Keratinocyte (primary cell): ENCODE results near the gene RPUSD4. TPM values are rescaled to one million over a fixed set of nuclear protein-coding genes. Genes with fewer than 3 reads are reported as not detected.

Experiments
- DNase-seq: peaks from one replicate; pipeline ENCODE4 v3.0.0-alpha.2; 2011; ENCODE audit warnings: low read depth, missing footprints, low spot score
- FAIRE-seq: peaks from 2 replicates; lab custom pipeline; 2011; peaks lifted over from hg19 to GRCh38; lab: Jason Lieb, UNC
- H2AFZ ChIP-seq: 2 replicates; pipeline ENCODE4 v1.6.0; 2012; ENCODE audit warnings: low read length, control low read depth, inconsistent platforms; ENCODE audit not compliant: control insufficient read depth
- H3K27ac ChIP-seq: 2 replicates; pipeline ENCODE4 v1.5.1; 2011; ENCODE audit warnings: low read length; ENCODE audit not compliant: control insufficient read depth, insufficient read depth
- H3K27me3 ChIP-seq: 3 replicates; pipeline ENCODE4 v1.6.0; 2011; ENCODE audit warnings: low read length; ENCODE audit not compliant: control insufficient read depth, insufficient read depth; ENCODE audit errors: extremely low read depth
- H3K36me3 ChIP-seq, 2 experiments: 2 replicates in 1 of 2; 3 replicates in 1 of 2; pipeline ENCODE4 v1.5.1; 2011; ENCODE audit warnings: low read length in 2 of 2, mild to moderate bottlenecking in 1 of 2; ENCODE audit not compliant: control insufficient read depth in 2 of 2, insufficient read depth in 2 of 2; ENCODE audit errors: extremely low read depth in 1 of 2
- H3K4me1 ChIP-seq: 3 replicates; pipeline ENCODE4 v1.5.1; 2011; ENCODE audit warnings: low read length; ENCODE audit not compliant: control insufficient read depth, insufficient read depth; ENCODE audit errors: extremely low read depth
- H3K4me2 ChIP-seq: 3 replicates; pipeline ENCODE4 v1.6.0; 2011; ENCODE audit warnings: low read depth, low read length; ENCODE audit not compliant: control insufficient read depth, insufficient read depth; ENCODE audit errors: extremely low read depth
- H3K4me3 ChIP-seq, 3 experiments: fragments of 200-600 bp in 1 of 3; sonication (generic) in 1 of 3; 2 replicates in 2 of 3; 3 replicates in 1 of 3; pipeline ENCODE4 v1.5.1; 2011 to 2016; ENCODE audit warnings: low read length in 3 of 3, mild to moderate bottlenecking in 3 of 3, control low read depth in 2 of 3, inconsistent platforms in 1 of 3, low read depth in 1 of 3, mixed read lengths in 1 of 3, mixed run types in 1 of 3, moderate library complexity in 1 of 3; ENCODE audit not compliant: control insufficient read depth in 2 of 3, insufficient read depth in 2 of 3; ENCODE audit errors: extremely low read depth in 1 of 3
- H3K79me2 ChIP-seq: 2 replicates; pipeline ENCODE4 v1.6.0; 2012; ENCODE audit warnings: low read length; ENCODE audit not compliant: control insufficient read depth, insufficient read depth
- H3K9ac ChIP-seq: 3 replicates; pipeline ENCODE4 v1.6.0; 2011; ENCODE audit warnings: low read length; ENCODE audit not compliant: control insufficient read depth, insufficient read depth; ENCODE audit errors: extremely low read depth
- H3K9me1 ChIP-seq: 3 replicates; pipeline ENCODE4 v1.6.0; 2011; ENCODE audit warnings: low read length; ENCODE audit not compliant: control insufficient read depth, insufficient read depth; ENCODE audit errors: extremely low read depth
- H3K9me3 ChIP-seq: 2 replicates; pipeline ENCODE4 v1.5.1; 2012; ENCODE audit warnings: low read depth, low read length; ENCODE audit not compliant: control insufficient read depth
- H4K20me1 ChIP-seq: 3 replicates; pipeline ENCODE4 v1.6.0; 2011; ENCODE audit warnings: low read length; ENCODE audit not compliant: control insufficient read depth, insufficient read depth; ENCODE audit errors: extremely low read depth
- CTCF ChIP-seq, 3 experiments: IDR thresholded peaks in 1 of 3; conservative IDR thresholded peaks in 1 of 3; optimal IDR thresholded peaks in 1 of 3; 2 replicates in 2 of 3; 3 replicates in 1 of 3; pipeline versions ENCODE3 to v1.5.1; 2011; ENCODE audit warnings: low read length in 3 of 3, mild to moderate bottlenecking in 3 of 3, moderate library complexity in 2 of 3, control low read depth in 1 of 3, inconsistent platforms in 1 of 3; ENCODE audit not compliant: insufficient read depth in 2 of 3; ENCODE audit errors: extremely low read depth in 1 of 3
- EZH2 ChIP-seq: IDR thresholded peaks from one replicate; pipeline ENCODE4 v1.6.1; 2012; ENCODE audit warnings: inconsistent platforms, mild to moderate bottlenecking, low read length, moderate library complexity
- dilution Hi-C: fragments of 300-500 bp; cut with MboI; formaldehyde crosslinking; loops from one replicate; pipeline ENCODE4 v1.7.0; 2020; ENCODE audit warnings: low sequenced_read_pairs; ENCODE audit not compliant: extremely low pct_ligation_motif_present
- polyA plus RNA-seq, 5 experiments: library from polyadenylated mRNA; depleted of rRNA in 3 of 5; stranded (reverse) in 3 of 5; stranded (forward) in 1 of 5; unstranded in 1 of 5; fragments of >200 nt; gene quantifications; 1 replicate in 1 of 5; 2 replicates in 3 of 5; 3 replicates in 1 of 5; pipeline versions ENCODE4 v1.2.1 to v1.2.3, GENCODE V29; 2011 to 2012; ENCODE audit warnings: missing spikeins in 2 of 5, low read depth in 1 of 5, low replicate concordance in 1 of 5

RPUSD4 gene
- polyA plus RNA-seq, 1 donor (not counting 4 experiments of a cell fraction or from before 2014, with no cell fraction given) = 23.8 TPM

GRCh38 chr11:126188332-126189108 is 22.9 kb downstream of the RPUSD4 start:
- no peak overlapping the region for H3K9ac ChIP-seq
- H3K79me2 ChIP-seq = no peaks in the 10 kb centered on the region
- no peaks in the 10 kb centered on the region for H3K9me3 ChIP-seq
- H3K36me3 ChIP-seq = peaks cover 5 to 10% of the 10 kb centered on the region in 2 experiments
- dilution Hi-C loops = no loop called here
- H4K20me1 ChIP-seq = no peaks in the 10 kb centered on the region
- no peak overlapping the region for H3K4me2 ChIP-seq
- H3K4me1 ChIP-seq = peaks cover 9% of the 10 kb centered on the region
- TF ChIP-seq EZH2 (no peak), CTCF (optimal IDR thresholded peaks at IDR 0.05 in 1 of 3, IDR thresholded peaks at IDR 0.05 in 1 of 3, conservative IDR thresholded peaks at IDR 0.05 in 1 of 3; ENCODE audit: extremely low read depth in 1 of 3, insufficient read depth in 2 of 3, low read length in 3 of 3) (no peak)
- no peaks in the 10 kb centered on the region for H3K27me3 ChIP-seq
- H2AFZ ChIP-seq = no peak overlapping the region
- H3K4me3 ChIP-seq = no peak overlapping the region
- DNase-seq (no peak), FAIRE-seq (no peak)
- H3K27ac ChIP-seq = no peak overlapping the region
- H3K9me1 ChIP-seq = no peaks in the 10 kb centered on the region

- dilution Hi-C loops = no loop called here
- DNase-seq = no peak
- no peaks in the 10 kb centered on the region for H4K20me1 ChIP-seq
- H3K4me1 ChIP-seq = peaks cover 9% of the 10 kb centered on the region
- H3K9me1 ChIP-seq = no peaks in the 10 kb centered on the region
- H3K9me3 ChIP-seq = no peaks in the 10 kb centered on the region
- H3K79me2 ChIP-seq = no peaks in the 10 kb centered on the region
- H3K4me2 ChIP-seq = no peak overlapping the region
- H3K27ac ChIP-seq = no peak overlapping the region
- H2AFZ ChIP-seq = no peak overlapping the region
- H3K4me3 ChIP-seq = no peak overlapping the region
- FAIRE-seq = no peak
- TF ChIP-seq CTCF (optimal IDR thresholded peaks at IDR 0.05 in 1 of 3, IDR thresholded peaks at IDR 0.05 in 1 of 3, conservative IDR thresholded peaks at IDR 0.05 in 1 of 3; ENCODE audit: extremely low read depth in 1 of 3, insufficient read depth in 2 of 3, low read length in 3 of 3) (no peak), EZH2 (no peak)
- H3K36me3 ChIP-seq = peaks cover under 1 to 2% of the 10 kb centered on the region in 2 experiments
- no peaks in the 10 kb centered on the region for H3K27me3 ChIP-seq
- no peak overlapping the region for H3K9ac ChIP-seq
Measured at GRCh38 chr11:126186708-126187529, 24.5 kb downstream of the RPUSD4 start.
